K562 (cell line): ENCODE measurements around the gene HTR5A. TPM values are rescaled to one million over a fixed set of nuclear protein-coding genes. Genes with fewer than 3 reads are reported as not detected.

Source experiments
- BACH1 ChIP-seq: fragments of 200-800 bp; sonication (Bioruptor generic); IDR thresholded peaks from 2 replicates; pipeline ENCODE4 v1.6.1; 2016; ENCODE audit warnings: missing genetic modification characterization, missing compliant biosample characterization
- C11orf30 ChIP-seq: fragments of 450-650 bp; IDR thresholded peaks from 2 replicates; pipeline ENCODE4 v1.6.1; 2016; ENCODE audit warnings: low read depth, mild to moderate bottlenecking
- CEBPB ChIP-seq: fragments of 450-650 bp; IDR thresholded peaks from 2 replicates; pipeline ENCODE4 v1.6.1; 2016; ENCODE audit warnings: missing genetic modification characterization, missing compliant biosample characterization
- CHD7 ChIP-seq: fragments of 200-600 bp; sonication (generic); IDR thresholded peaks from one replicate; pipeline ENCODE4 v1.6.1; 2012; ENCODE audit warnings: mild to moderate bottlenecking, low read depth, low read length, inconsistent platforms
- CTCF ChIP-seq, 3 experiments: IDR thresholded peaks in 2 of 3; conservative IDR thresholded peaks in 1 of 3; 2 replicates each; pipeline ENCODE4 v1.5.1; 2011 to 2012; ENCODE audit warnings: low read length in 3 of 3, mild to moderate bottlenecking in 3 of 3, control low read depth in 2 of 3, improper control_type of control experiment in 1 of 3, inconsistent platforms in 1 of 3, low read depth in 1 of 3, mixed read lengths in 1 of 3, moderate library complexity in 1 of 3; ENCODE audit not compliant: insufficient read depth in 2 of 3
- HDGF ChIP-seq: fragments of 450-650 bp; IDR thresholded peaks from 2 replicates; pipeline ENCODE4 v1.6.1; 2016
- ILK ChIP-seq: fragments of 450-650 bp; IDR thresholded peaks from 2 replicates; pipeline ENCODE4 v1.6.1; 2016; ENCODE audit warnings: missing genetic modification characterization, low read depth, mild to moderate bottlenecking, missing compliant biosample characterization, moderate library complexity, borderline replicate concordance
- IRF9 ChIP-seq: fragments of 450-650 bp; IDR thresholded peaks from 2 replicates; pipeline ENCODE4 v1.6.1; 2016; ENCODE audit warnings: missing biosample characterization, missing genetic modification characterization
- MAZ ChIP-seq, 2 experiments: fragments of 450-650 bp in 1 of 2; sonication (generic) in 1 of 2; formaldehyde crosslinking; IDR thresholded peaks in 1 of 2; conservative IDR thresholded peaks in 1 of 2; 2 replicates each; pipeline versions ENCODE4 v1.4.0 to v1.5.0; 2020; ENCODE audit warnings: mild to moderate bottlenecking in 1 of 2, missing genetic modification reagents in 1 of 2
- NBN ChIP-seq: fragments of 450-650 bp; IDR thresholded peaks from 2 replicates; pipeline ENCODE4 v1.6.1; 2016; ENCODE audit warnings: low read depth, mild to moderate bottlenecking
- ZNF124 ChIP-seq: sonication (generic); formaldehyde crosslinking; IDR thresholded peaks from 2 replicates; pipeline ENCODE4 v1.8.1; 2022; ENCODE audit warnings: missing genetic modification reagents
- ZNF766 ChIP-seq: fragments of 200-800 bp; sonication (Bioruptor generic); conservative IDR thresholded peaks from 2 replicates; pipeline ENCODE4 v1.6.1; 2016; ENCODE audit warnings: missing genetic modification characterization, missing compliant biosample characterization
- polyA plus RNA-seq, 8 experiments: library from polyadenylated mRNA; depleted of rRNA in 4 of 8; stranded (reverse) in 5 of 8; unstranded in 3 of 8; fragments of >200 nt; fragmentation: Nextera tagmentation in 2 of 8; fragmentation: Illumina TruSeq in 1 of 8; extraction: Ambion mirVana in 2 of 8; extraction: Trizol in 1 of 8; gene quantifications; 2 replicates each; pipeline versions ENCODE4 v1.2.1 to v1.2.3, GENCODE V29; 2011 to 2014; ENCODE audit warnings: inconsistent platforms in 1 of 8, missing spikeins in 1 of 8
- total RNA-seq, 7 experiments: library from RNA; depleted of rRNA in 6 of 7; stranded (reverse); fragments of >200 nt in 6 of 7; fragmentation: Illumina TruSeq in 2 of 7; extraction: Trizol in 2 of 7; gene quantifications; 2 replicates each; pipeline versions ENCODE4 v1.2.1 to v1.2.3, GENCODE V29; 2011 to 2021; ENCODE audit warnings: low replicate concordance in 1 of 7

HTR5A gene
- total and polyA plus RNA-seq, 9 of the 15 experiments (the other 6 are each of a cell fraction or from before 2014, with no cell fraction given): 0.06 TPM; not detected in 8

GRCh38 chr7:155021699-155022145, 48.4 kb upstream of the HTR5A start (continued):
- no peak for TF ChIP-seq CHD7
- TF ChIP-seq MAZ (CRISPR knock-in tag; conservative IDR thresholded peaks at IDR 0.05 in 1 of 2, IDR thresholded peaks at IDR 0.05 in 1 of 2): no peak
- no peak for TF ChIP-seq C11orf30
- TF ChIP-seq CTCF (IDR thresholded peaks at IDR 0.05 in 2 of 3, conservative IDR thresholded peaks at IDR 0.05 in 1 of 3; ENCODE audit: insufficient read depth in 2 of 3, low read depth in 1 of 3, low read length in 3 of 3): no peak
- TF ChIP-seq BACH1: peak; percentile 51; the same call in 1 of the 2 replicates
- TF ChIP-seq ZNF766 (CRISPR knock-in tag): peak; percentile 65; the same call in 1 of the 2 replicates
- TF ChIP-seq NBN: no peak
- TF ChIP-seq IRF9 (tag): no peak
- TF ChIP-seq CEBPB (tag): no peak
- no peak for TF ChIP-seq ILK (tag)
- TF ChIP-seq HDGF: no peak
- no peak for TF ChIP-seq ZNF124
